Fibroblast of skin of right quadriceps (primary cell): ENCODE results near the gene ARHGAP10.
A peak's percentile ranks its signal among the peaks of the same experiment; 100 is the strongest.
"Not testable (repeated sequence)": the region's sequence is repeated elsewhere in the genome, so short reads cannot be mapped to it uniquely, and the experiment has no call there.

Experiments used
- DNase-seq: peaks from one replicate; pipeline ENCODE4 v3.0.0-alpha.2; 2013

The ARHGAP10 gene

DNA sequence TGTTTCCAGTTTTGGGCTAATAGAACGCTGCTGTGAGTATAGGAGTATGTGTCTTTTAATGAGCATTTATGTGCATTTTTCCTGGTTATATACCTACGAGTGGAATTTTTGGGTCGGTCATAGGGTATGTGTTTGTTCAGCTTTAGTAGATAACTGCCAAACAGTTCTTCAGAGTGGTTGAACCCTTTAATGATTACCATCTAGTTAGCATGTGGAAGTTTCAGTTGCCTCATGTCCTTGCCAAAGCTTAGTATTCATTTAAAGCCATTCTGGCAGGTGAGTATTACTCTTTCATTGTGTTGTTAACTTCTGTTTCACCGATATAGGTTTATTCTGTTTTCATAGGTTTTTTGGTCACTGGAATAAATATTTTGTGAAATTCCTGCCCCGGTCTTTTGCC lies 229.1 kb downstream of the ARHGAP10 start:
- no peak for DNase-seq

GRCh38 chr4:147963839-147964238 lies 232.0 kb downstream of the ARHGAP10 start:
- no peak for DNase-seq

- DNase-seq = no peak
Observed at GRCh38 chr4:147964266-147964880, 232.5 kb downstream of the ARHGAP10 start.

- no peak for DNase-seq
Observed at GRCh38 chr4:147965056-147965455, 233.2 kb downstream of the ARHGAP10 start.

DNA sequence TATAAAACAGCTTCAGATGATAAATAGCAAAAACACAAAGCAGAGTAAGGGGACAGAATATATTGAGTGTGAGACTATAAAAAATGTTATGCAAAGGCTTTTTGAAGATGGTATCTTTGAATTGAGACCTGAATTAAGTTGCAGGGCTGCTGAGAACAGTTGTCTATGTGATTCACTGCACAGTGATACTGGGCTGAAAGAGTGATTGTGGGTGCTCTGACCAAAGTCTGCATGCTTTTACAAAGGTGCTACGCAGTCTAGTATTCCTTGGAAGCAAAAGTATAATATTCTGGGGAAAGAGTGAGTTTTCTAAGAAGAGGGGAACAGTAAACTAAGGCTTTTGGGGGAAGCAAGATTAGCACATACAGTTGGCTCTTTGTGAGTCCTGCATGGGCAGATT lies 234.0 kb downstream of the ARHGAP10 start:
- no peak for DNase-seq

DNA sequence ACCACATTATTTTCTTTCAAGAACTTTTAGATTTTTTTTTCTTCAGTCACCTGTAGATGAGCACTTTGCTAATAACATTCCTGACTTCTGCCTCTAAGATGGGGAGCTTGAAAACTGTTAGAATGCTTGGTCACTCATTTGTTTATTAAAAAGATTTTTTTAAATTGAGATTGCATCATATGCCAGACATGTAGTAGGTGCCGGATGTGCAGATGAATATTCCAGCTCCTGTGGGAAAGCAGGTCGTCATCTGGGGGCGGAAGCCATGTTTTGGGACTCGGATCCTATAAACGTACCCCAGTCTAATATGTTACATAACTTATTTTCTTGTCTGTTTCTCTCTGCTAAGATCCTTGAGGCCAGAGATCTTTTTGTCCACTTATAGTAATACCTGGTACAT lies 236.8 kb downstream of the ARHGAP10 start:
- no peak for DNase-seq

- DNase-seq = no peak
Observed at GRCh38 chr4:147969573-147970385, 237.9 kb downstream of the ARHGAP10 start.

DNA sequence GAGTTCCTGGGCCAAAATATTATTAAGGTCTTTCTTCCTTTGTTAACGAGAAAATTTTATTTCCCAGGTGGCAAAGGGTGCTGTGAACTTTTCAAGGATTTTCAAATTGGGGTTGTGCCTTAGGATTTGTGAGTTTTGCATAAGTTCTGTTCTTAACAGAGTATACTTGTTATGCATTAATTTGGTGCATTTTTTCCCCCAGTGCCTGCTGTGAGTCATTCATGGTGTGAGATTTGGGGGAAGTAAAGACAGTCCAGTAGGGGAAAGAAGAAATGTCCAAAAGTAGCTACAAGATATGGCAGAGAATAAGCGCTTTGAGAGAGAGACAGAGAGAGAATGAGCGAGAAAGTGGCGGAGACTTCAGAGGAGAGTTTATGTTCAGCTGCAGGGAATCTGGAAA lies 239.2 kb downstream of the ARHGAP10 start:
- DNase-seq = no peak

- DNase-seq = peak; percentile 53
Observed at GRCh38 chr4:147975325-147975724, 243.4 kb downstream of the ARHGAP10 start.

GRCh38 chr4:147975933-147976928 lies 244.3 kb downstream of the ARHGAP10 start:
- DNase-seq = peak; percentile 77

- DNase-seq = no peak
Observed at GRCh38 chr4:147980586-147980985, 248.7 kb downstream of the ARHGAP10 start.

DNA sequence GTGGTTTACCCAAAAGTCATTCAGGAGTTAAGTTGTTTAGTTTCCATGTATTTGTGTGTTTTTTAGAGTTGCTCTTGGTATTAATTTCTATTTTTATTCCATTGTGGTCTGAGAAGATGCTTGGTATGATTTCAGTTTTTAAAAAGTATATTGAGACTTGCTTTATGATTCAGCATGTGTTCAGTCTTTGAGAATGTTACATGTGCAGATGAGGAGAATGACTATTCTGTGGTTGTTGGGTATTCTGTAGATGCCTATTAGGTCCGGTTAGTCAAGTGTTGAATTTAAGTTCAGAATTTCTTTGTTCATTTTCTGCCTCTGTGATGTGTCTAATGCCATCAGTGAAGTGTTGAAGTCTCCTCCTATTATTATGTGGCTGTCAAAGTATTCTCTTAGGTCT lies 249.4 kb downstream of the ARHGAP10 start:
- peak; percentile 51 for DNase-seq

DNA sequence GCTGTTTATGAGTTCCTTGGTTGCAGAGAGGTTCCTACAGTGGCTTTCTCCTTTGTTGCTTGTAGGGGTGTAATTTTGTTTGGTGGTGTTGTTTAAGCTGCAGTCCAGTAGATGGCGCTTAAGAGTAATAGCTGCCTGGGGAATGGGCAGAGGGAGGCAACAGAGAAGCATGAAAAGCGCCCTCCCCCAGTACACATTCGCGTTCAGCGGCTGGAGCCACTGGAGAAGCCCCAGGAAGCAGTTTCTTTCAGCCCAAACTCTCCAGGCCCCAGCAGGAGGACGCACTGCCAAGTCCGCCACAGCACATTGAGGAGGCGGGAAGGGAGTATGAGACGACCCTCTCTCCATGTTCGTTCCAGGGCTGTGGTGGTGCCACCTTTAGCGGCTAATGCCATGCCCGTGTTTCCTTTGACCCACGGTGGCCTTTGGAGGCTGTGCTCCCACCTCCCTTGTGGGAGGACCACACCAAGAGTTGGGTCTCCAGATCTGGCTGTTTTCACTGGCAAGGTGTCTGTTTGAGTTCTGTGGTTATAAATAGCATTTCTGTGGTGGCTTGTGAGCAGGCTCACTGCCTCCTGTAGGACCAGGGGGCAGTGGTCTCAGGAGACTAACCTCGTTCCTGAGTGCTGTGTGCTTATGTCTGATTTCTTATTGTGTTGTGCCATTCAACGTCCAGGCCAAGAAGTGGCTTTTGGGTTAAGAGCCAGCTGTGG lies 252.3 kb downstream of the ARHGAP10 start:
- peak; percentile 55 for DNase-seq

GRCh38 chr4:147984778-147985138 lies 252.9 kb downstream of the ARHGAP10 start:
- no peak for DNase-seq

DNA sequence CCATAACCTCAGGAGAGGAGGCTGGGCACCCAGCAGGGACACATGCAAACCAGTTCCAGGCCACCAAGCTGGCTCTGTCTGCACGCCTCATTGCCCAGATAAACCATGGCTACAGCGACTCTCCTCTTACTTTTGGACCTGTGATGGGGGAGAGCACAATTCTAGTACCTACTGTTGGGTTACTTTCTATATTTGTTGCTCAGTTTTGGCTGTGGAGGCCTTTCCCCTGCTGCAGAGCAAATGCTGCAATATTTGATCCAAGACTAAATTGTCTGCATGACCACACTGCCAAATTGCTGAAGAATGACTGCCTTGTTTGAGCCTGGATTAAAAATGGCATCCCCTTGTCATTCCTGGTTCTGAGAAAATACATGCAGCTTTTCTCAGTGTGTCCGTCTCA lies 253.5 kb downstream of the ARHGAP10 start:
- no peak for DNase-seq

DNA sequence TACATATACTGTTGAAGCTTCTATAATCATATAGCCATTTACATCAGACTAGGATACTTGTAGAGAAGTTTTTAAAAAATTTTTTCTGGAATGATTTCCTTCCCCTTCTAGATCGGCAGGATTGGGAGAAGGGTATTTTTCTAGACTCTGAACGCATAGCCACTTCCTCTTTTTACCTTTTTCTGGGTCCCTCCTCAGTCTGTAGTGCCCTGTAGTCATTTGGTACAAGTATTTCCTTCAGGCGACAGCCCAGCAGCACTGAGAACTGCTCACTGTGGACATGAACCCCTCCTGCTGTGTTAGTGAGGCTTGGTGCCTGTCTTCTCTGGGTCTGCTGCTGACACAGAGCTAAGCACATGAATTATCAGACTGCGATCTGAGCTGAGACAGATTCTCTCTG lies 255.4 kb downstream of the ARHGAP10 start:
- DNase-seq = no peak

DNA sequence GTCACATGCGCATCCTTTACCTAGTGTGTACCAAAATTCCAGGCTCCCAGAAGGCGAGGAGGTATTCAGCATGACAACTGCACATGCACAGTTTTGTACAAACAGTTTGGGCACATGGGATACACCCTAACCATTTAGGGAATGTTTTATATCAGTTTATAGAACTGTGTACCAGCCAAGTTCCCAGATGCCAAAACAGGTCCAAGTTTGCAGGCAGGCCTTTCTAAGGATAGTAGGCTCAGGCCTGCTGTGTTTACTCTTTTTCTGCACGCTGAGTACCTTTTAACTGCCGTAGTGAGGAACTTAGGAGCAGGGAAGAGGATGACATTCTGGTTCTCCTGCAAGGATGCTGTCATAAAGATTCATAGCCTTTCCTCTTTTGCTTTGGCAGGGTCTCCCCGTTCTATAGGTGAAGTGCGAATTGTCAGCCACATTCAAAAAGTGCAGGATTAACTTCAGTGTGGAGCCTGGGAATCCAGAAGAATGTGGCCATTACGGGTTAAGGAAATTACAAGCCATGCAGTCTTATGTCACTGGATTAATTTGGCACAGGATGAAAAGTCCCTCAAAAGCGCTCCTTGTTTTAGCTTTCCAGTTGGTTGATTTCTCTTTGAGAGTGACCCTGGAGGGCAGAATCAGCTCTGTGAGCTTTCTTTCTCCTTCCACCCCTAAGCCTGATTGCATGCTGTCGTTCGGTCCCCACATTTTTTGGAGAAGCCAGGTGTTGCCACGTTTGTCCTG lies 259.8 kb downstream of the ARHGAP10 start:
- DNase-seq = no peak

GRCh38 chr4:147994076-147994475 lies 262.2 kb downstream of the ARHGAP10 start:
- DNase-seq = peak; percentile 28

- no peak for DNase-seq
Observed at GRCh38 chr4:147994491-147995385, 262.9 kb downstream of the ARHGAP10 start.

GRCh38 chr4:147996859-147997258 lies 265.0 kb downstream of the ARHGAP10 start:
- no peak for DNase-seq

DNA sequence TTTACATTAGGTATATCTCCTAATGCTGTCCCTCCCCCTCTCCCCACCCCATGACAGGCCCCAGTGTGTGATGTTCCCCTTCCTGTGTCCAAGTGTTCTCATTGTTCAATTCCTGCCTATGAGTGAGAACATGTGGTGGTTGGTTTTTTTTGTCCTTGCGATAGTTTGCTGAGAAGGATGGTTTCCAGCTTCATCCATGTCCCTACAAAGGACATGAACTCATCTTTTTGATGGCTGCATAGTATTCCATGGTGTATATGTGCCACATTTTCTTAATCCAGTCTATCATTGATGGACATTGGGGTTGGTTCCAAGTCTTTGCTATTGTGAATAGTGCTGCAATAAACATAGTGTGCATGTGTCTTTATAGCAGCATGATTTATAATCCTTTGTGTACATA lies 268.1 kb downstream of the ARHGAP10 start:
- not testable (repeated sequence) for DNase-seq
